Activated CD4-positive, alpha-beta T cell treated with anti-CD3 and anti-CD28 coated beads for 48 hours (primary cell): Measurements from ENCODE around the gene KIAA0586.
A peak's percentile ranks its signal among the peaks of the same experiment; 100 is the strongest.
"Not testable (repeated sequence)": the region's sequence is repeated elsewhere in the genome, so short reads cannot be mapped to it uniquely, and the experiment has no call there.

Experiments used
- DNase-seq: peaks from one replicate; pipeline ENCODE4 v3.0.0-alpha.2; 2020

Gene KIAA0586

DNA sequence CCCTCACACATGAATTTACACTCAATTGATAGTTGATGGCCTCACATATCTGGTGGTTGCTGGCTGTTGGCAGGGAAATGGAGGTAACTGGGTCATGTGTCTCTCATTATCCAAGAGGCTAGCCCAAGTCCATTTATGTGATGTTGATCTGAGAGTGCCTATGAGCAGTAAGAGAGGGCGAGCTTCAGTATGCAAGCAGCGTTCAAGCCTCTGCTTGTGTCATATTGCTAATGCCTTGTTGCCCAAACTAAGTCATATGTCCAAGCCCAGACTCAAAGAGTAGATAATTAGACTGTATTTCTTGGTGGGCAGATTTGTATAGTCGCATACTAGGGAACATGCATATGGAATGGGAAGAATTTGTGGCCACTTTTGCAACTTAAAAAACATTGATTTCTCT, 126.4 kb downstream of the KIAA0586 start:
- no peak for DNase-seq

- DNase-seq: no peak
Observed at GRCh38 chr14:58555647-58556046, 128.1 kb downstream of the KIAA0586 start.

GRCh38 chr14:58557242-58557641, 129.7 kb downstream of the KIAA0586 start:
- DNase-seq: no peak

GRCh38 chr14:58560208-58560607, 132.7 kb downstream of the KIAA0586 start:
- no peak for DNase-seq

DNA sequence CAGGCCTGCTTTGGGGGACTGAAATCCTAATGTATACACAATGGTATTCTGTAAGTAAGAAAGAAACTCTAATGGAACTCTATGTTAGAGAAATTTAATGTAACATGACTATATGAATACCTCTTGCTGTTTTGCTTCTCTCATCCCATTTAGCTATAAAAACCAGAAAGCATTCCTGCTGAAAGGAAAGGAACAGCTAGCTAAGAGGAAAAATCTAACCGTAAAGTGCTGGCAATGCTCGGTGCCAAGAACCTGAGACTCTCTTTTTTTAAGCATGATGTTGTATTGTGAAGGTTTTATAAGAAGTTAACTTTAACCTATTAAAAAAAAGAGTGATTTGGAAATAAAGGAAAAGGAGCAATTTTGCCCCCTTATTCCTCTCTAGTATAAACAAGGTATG, 134.6 kb downstream of the KIAA0586 start:
- no peak for DNase-seq

- no peak for DNase-seq
Observed at GRCh38 chr14:58563978-58564377, 136.5 kb downstream of the KIAA0586 start.

DNA sequence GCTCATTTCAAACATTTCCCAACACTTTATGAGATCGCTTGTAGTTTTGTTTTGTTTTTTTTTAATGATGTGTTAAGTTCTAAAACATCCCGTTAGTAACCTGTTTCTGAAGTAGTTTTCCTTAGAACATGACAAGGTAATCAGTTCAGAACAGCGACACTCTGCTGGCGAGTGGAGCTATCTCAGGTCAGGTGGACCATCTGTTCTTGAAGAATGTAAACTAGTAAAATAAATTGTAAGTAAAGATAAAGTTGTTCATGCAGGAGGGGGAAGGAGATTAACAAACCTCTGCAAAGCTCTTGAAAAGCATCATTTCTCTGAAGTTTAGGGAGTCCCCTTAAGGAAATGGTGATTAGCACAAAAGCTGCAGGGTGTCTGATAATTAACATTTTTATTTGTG, 138.3 kb downstream of the KIAA0586 start:
- no peak for DNase-seq

DNA sequence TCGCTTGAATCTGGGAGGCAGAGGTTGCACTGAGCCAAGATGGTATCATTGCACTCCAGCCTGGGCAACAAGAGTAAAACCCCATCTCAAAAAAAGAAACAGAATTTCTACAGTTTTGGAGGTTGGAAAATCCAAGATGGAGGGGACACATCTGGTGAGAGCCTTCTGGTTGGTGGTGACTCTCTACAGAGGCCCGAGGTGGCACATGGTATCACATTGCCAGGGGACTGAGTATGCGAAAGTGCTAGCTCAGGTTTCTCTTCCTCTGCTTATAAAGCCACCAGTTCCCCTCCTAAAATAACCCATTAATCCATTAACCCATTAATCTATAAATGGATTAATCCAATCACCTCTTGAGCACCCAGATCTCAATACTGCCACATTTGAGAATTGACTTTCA, 139.5 kb downstream of the KIAA0586 start:
- no peak for DNase-seq

DNA sequence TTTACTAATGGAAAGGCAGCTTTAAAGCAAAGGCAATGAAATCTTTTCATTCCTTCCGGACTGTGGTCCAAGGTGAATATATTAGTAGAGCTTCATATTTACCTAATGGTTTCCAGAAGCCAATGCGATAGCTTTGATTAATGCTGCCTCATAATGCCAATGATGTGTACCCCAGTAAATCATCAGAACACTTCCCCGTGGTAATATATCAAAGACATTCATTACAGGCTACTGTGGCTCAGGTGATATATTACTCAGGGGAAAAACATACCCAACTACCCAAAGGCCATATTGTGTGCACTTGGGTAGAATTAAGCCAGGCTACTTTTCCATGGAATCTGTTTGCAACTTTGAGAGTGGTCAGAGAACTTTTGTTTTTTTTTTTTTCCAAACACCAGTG, 140.8 kb downstream of the KIAA0586 start:
- no peak for DNase-seq

DNA sequence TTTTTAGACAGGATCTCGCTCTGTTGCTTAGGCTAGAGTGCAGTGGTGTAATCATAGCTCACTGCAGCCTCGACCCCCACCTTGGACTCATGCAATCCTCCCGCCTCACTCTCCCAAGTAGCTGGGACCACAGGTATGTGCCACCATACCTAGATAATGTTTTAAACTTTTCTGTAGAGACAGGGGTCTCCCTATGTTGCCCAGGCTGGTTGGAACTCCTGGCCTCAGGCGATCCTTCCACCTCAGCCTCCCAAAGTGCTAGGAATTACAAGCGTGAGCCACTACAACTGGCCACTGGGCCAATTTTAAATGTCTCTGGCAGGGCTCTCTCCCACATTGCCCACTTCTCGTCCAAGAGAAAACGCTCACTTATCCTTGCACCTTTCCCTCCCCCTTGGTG, 143.7 kb downstream of the KIAA0586 start:
- no peak for DNase-seq

DNA sequence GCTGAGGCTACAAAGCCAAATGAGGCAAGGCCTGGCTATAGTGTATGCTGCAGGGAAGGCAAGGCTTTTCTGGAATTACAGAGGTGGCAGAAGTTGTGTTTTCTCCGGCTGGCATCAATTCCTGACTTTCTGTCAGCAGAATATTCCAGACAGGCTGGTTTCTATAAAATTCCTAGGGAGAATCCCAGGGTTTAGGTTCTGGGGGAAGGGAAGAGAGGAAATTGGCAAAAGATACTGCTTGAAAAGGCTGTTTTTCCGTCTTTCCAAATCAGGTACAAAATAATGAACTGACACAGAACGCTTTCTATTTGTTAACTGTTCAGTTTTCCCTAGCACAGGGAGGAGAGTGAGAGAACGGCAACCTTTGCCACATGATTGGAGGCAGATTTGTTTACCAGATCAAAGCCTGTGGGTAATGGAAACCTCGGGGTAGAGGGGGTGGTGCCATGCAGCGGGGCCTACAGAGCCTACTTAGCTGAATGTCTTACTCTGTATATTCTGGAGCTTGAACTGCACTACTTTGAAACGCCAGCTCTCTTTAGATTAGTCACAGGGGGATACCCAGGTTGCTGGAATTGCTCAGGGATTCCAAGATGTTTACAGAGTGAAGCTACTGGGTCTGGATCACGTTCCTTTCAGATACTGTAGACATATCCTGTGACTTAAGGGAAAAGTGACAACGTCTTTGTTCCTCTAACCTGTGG, 144.4 kb downstream of the KIAA0586 start:
- DNase-seq: peak; percentile 74

GRCh38 chr14:58572473-58572853, 144.9 kb downstream of the KIAA0586 start:
- no peak for DNase-seq

GRCh38 chr14:58572863-58573262, 145.3 kb downstream of the KIAA0586 start:
- DNase-seq: no peak

DNA sequence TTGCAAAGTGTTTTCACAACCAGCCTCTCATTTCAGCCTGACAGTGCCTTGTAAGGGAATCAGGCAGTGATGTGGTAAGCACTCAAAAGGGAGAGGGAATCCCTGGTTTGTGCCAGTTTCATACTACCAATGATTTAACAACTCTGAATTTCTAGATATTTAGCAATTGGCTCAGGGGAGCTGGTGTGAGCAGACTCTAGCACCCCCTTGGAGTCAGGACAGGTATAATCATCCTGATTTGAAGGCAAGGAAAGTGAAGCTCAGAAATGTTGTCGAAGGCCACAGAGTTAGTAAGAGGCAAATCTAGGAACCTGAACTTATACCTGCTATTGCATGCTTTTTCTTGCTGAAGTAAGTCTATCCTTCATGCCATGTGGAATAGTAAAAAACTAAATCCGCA, 147.1 kb downstream of the KIAA0586 start:
- no peak for DNase-seq

- DNase-seq: no peak
Observed at GRCh38 chr14:58575956-58576355, 148.4 kb downstream of the KIAA0586 start.

GRCh38 chr14:58580035-58580434, 152.5 kb downstream of the KIAA0586 start:
- DNase-seq: not testable (repeated sequence)

DNA sequence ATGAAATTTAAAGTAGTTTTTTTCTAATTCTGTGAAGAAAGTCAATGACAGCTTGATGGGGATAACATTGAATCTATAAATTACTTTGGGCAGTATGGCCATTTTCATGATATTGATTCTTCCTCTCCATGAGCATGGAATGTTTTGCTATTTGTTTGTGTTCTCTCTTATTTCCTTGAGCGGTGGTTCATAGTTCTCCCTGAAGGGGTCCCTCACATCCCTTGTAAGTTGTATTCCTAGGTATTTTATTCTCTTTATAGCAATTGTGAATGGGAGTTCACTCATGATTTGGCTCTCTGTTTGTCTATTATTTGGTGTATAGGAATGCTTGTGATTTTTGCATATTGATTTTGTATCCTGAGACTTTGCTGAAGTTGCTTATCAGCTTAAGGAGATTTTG, 153.9 kb downstream of the KIAA0586 start:
- not testable (repeated sequence) for DNase-seq

DNA sequence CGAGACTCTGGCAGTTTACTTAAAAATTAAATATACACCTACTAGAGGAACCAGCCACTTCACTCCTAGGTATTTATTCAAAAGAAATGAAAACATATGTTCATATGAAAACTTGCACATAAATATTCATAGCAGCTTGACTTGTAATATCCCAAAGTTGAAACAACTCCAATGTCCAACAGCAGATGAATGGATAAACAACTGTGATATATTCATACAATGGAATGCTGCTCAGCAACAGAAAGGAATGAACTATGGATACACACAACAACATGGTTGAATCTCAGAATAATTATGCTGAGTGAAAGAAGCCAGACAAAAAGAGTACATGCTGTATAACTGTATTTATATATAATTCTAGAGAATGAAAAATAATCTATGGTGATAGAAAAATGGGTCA, 156.9 kb downstream of the KIAA0586 start:
- DNase-seq: no peak

- DNase-seq: no peak
Observed at GRCh38 chr14:58587271-58587670, 159.8 kb downstream of the KIAA0586 start.

- DNase-seq: not testable (repeated sequence)
Observed at GRCh38 chr14:58588321-58588720, 160.8 kb downstream of the KIAA0586 start.

GRCh38 chr14:58593977-58594376, 166.5 kb downstream of the KIAA0586 start:
- no peak for DNase-seq

- no peak for DNase-seq
Observed at GRCh38 chr14:58597041-58597440, 169.5 kb downstream of the KIAA0586 start.

- DNase-seq: no peak
Observed at GRCh38 chr14:58598028-58598803, 170.7 kb downstream of the KIAA0586 start.

DNA sequence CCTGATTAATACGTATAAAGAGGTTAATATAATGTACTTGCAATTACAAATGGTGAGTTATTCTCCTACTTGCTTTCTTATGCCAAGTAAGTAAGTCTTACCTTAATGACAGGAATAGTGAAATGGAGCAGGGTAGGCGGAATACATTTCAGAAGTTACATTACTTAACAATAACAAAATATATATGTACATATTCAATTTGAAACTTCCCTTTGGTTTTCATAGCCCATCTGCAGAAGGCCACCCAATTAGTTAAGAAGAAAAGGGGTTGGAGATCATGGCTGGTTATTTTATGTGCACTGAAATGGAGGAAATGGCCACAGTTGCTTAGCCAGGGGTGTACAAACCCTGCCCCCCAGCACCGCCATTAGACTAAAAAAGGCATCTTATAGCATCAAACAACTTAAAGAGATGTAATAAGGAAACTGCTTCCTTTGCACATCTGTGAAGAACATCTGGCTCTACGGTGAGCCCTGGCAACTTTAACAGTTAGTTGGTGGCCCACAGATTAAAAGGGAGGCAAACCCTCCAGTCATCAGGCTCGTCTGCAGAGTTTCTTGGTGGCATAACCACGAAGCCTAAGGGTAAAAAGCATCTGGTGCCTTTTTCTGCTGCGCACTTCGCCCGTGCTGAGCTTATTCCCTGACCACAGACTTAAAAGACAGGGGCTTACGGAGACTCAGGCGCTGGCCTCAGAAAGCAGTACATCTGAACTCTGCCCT, 171.4 kb downstream of the KIAA0586 start:
- no peak for DNase-seq
